ENCODE data around the gene BANP.
"Not testable (repeated sequence)": the region's sequence is repeated elsewhere in the genome, so short reads cannot be mapped to it uniquely, and the experiment has no call there.

BANP gene

DNA sequence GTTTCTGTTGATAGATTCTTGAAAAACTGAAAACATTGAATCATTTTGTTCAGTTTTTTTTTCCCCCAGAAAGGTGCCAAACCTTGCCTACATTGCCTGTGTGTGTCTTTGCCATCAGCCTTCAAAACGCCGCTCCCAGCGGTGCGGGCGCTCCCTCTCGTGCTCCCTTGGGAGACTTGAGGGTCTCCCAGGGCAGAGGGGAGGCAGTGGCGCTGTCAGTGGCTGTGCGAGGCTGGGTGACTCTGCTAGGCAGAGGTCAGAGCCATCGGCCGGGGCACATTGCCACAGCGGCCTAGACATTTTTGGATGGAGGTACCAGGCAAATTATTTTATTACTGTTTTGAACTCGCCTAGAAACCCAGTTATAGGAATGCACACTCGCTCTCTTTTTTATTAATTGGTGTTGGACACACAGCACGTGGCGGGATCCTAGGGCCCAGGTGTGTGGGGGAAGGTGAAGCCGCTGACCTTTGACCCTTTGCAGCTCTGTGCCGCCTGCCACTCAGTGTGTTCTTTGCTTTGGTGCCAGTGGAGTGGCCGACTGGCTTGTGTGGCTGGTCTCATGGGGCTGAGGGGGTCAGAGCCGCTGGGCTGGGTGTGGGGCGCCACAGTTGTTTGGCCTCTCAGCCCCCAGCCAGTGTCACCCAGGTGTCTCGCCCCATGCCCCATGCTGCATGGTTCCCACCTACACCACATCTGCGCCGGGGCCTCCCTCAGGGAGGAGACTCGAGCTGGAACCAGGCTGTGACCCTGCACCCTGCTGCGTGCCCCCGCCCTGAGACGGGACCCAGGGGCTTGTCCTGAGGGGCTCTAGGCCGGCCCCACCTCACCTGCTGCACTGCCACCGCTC, 115.7 kb downstream of the BANP start:
- DNase-seq (ENCODE audit: low read depth in 3 of 3): no peak

DNA sequence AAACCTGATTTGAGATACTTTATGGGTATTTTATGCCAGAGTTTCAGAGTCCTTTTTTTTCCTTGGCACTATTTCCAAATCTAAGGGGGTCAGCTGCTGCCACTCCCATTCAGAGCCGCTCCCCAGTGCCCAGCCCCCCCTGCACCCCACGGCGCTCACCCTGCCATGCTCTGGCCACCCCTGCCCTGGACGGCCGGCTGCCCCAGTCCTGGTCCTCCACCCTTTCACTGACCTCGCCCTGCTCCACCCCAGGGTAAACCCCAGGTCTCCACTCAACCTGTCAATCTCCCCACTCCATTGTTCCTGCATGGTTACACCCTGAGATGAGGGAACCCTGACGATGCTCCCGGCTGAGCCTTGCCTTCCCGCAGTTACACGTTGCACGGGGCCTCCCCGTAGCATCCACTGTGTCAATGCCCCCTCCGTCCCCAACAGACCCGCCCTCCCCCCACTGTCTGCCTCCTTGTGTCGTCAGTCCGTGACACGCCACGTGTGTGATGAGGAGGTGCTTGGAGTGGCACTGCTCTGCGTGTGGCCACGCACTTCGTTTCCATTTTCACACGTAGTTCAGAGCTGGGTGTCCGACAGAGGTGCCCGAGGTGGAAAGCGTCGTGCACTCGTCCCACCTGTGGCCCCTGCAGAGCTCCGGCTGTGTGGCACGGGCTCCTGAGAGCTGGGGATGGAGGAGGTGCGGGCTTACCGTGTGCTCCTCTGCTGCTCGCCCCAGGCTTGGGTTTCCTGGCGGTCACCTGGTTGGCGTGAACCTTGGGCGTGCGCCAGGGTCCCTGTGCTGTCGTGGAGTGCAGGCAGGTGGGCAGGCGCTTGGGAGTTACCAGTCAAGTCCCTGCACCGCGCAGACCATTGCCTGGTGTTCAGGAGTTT, 116.5 kb downstream of the BANP start:
- no peak for DNase-seq (ENCODE audit: low read depth in 3 of 3)

- no peak for DNase-seq (ENCODE audit: low read depth in 3 of 3)
Measured at GRCh38 chr16:88068476-88069396, 117.5 kb downstream of the BANP start.

DNA sequence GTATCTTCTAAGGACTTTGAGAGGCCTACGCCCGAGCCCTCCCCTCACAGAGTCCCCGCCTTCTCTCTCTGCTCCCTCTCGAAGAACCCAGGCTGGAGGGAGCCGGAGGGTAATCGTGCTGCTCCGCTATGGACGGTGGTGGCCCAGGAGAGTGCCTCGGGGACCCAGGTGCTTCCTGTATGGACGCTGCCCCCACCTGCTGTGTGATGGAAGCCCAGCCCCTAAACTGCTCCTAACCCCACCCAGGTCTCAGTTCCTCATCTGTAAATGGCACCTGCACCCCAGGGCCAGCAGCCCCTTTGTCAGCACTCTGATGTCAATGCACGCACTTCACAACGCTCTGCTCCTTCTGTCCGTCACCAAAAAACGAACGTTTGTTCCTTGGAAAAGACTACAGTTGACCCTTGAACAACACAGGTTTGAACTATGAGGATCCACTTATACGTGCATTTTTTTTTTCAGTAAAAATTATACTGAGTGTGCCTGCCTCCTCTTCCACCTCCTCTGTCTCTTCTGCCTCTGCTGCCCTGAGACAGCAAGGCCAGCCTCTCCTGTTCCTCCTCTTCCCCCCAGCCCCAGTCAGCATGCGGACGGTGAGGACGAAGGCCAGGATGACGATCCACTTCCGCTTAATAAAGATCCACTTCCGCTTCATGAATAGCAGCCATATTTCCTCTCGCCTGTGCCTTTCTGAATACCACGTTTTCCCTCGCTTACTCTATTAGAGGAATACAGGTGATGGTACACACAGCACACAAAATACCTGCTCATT, 118.3 kb downstream of the BANP start:
- no peak for DNase-seq (ENCODE audit: low read depth in 3 of 3)

GRCh38 chr16:88070341-88070740, 119.1 kb downstream of the BANP start:
- DNase-seq (ENCODE audit: low read depth in 3 of 3): no peak

DNA sequence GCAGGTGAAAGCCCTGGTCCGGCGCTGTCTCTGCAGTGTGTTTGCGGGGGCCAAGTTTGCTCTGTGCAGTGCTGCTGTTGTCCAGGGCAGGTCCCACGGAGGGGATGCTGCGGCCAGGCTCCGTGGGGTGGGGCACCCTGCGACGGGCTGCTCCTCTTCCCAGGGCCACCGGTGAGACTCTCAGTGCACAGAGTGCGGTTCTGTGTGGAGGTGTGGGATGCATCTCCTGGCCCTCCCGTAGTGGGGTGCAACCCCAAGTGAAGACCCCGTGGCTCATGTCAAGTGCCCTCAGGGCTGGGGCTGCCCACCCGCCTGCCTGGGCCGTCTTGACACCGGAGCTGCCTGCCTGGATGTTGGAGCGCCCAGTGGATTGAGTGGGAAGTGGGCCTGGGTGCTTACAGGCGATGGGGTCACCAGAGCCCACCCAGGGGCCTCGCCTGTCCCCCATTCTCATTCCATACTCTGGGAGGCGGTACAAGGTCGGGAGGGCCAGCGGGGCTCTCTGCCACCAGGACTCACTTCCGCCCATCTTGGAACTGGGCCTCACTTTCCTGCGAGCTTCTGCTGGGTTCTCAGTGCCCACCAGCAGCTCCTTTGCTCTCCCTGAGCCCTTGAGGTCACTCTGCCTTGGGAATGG, 119.9 kb downstream of the BANP start:
- DNase-seq (ENCODE audit: low read depth in 3 of 3): no peak

DNA sequence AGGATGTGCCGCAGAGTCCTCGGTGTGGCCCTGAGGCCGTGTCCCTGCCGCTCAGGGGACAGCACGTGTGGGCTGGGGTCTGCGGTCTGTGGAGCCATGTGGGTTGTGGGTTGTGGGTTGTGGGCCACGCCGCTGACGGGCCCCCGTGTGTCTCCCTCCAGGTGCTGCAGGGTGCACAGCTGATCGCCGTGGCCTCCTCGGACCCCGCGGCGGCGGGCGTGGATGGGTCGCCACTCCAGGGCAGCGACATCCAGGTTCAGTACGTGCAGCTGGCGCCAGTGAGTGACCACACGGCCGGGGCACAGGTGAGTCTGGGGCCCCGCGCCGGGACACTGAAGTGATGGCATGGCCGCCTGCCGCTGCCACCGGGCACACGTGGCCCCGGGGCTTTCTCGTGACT, 120.7 kb downstream of the BANP start:
- DNase-seq (ENCODE audit: low read depth in 3 of 3): no peak

DNA sequence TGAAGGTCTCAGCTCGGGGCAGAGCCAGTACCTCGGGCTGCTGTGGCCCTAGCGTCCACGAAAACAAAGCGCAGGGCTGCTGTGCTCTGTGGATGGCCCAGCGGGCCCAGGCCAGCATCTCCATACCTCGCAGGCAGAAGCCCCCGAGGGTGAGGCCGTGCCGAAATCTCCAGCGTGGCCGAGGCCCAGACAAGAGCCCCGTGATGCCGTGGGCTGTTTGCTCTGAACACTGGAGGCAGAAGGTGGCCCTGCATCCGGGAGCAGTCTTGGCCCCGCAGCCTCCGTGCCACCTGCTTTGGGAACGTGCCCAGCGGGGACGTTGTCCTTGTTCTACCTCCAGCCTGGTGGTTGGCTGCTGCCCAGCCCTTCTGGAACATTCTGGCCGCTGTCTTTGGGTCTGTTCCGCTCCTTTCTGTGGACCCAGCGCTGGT, 121.4 kb downstream of the BANP start:
- no peak for DNase-seq (ENCODE audit: low read depth in 3 of 3)

GRCh38 chr16:88073201-88073721, 122.0 kb downstream of the BANP start:
- DNase-seq (ENCODE audit: low read depth in 3 of 3): no peak

DNA sequence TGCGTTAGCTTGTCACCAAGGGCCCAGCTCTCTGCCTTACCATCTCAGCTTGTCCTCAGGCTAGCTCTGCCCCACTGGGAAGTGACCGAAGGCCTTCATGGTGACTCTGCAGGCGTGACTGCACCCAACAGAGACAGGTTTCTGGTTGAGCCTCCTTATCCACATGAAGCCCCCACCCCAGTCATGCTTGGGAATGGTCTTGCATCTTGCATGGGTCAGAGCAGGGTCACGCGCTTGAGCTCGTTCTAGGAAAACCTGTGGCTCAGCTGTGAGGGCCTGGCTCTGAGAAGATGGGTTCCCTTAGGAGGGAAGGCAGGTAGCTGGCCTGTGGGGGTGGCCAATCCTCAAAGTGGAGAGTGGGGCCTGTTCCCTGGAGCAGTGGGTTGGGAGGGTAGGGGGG, 122.8 kb downstream of the BANP start:
- DNase-seq (ENCODE audit: low read depth in 3 of 3): no peak

- no peak for DNase-seq (ENCODE audit: low read depth in 3 of 3)
Measured at GRCh38 chr16:88076211-88076931, 125.1 kb downstream of the BANP start.

- DNase-seq (ENCODE audit: low read depth in 3 of 3): not testable (repeated sequence)
Measured at GRCh38 chr16:88076932-88077320, 125.7 kb downstream of the BANP start.

DNA sequence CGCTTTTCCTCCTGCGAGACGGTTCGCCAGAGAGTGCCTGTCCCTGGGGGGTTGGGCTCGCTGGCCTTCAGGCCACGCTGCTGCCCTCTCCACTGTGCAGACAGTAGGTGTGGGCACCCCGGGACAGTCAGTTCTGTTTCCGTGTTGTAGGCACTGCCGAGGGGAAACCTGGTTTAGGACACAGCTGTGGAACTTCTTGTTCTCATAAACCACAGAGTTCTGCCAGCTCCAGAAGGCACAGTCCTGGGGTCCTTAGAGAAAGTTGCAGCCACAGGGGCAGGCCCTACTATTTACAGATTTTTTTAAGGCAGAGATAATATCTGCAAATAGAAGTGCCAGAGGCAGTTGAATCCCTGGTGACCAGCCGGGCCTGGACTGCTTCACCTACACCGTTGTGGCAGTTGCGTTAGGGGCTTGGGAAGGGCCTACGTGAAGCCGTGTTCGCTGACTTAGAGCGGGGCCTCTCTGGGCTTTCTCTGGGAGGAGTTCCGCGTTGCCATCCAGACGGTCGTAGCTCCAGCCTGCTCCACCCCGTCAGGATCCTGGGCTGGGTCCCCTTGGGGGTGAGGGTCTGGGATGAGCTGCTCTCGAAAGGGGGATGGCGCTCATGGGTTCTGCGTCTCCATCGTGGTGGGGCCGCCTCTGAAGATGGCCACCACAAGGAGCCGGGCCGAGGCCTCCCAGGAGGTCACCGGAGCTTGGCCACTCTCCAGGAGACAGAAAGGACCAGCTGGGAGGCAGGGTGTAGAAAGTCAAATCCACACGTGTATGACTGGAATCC, 126.3 kb downstream of the BANP start:
- DNase-seq (ENCODE audit: low read depth in 3 of 3): no peak

GRCh38 chr16:88078111-88078775, 127.0 kb downstream of the BANP start:
- DNase-seq (ENCODE audit: low read depth in 3 of 3): no peak

DNA sequence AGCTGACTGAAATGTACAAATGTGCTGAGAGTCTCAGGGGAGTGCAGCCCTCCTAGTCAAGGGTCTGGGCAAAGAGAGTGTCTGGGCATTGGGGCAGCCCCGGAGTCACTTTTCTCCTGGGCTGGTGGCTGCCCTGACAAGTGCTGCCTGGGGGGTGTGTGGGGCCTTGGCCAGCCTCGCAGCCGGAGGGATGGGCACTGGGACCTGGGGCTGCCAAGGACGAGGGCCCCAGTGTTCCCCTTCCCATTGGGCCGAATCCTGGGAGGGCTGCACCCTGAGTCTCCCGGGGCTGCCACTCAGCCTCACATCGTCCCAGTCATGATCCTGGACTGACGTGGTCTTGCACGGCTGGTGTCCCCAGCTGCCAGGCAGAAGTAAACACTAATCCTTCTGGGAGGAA, 132.3 kb downstream of the BANP start:
- no peak for DNase-seq (ENCODE audit: low read depth in 3 of 3)

DNA sequence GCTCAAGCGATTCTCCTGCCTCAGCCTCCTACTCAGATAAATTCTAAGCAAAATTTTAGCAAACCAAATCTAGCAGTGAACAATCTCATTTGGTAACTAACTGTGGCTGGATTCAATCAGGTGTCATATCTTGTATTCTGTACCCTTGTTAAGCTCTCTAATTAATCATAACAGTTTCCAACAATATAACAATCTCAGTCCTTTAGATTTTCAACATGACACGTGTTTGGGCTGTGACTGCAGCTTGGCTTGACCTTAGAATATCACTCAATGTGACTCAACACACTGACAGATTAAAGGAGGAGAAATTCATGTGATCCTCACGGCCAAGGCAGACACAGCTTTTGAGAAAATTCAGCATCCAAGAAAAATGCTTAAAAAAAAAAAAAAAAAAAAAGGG, 133.6 kb downstream of the BANP start:
- DNase-seq (ENCODE audit: low read depth in 3 of 3): no peak

- no peak for DNase-seq (ENCODE audit: low read depth in 3 of 3)
Measured at GRCh38 chr16:88086571-88087516, 135.6 kb downstream of the BANP start.

Data from stimulated activated CD4-positive, alpha-beta T cell treated with anti-CD3 and anti-CD28 coated beads, TNF-alpha, amount 100 ng/mL, for 48 hours (primary cell).